ENCODE results near the gene SHC2. TPM values are rescaled to one million over a fixed set of nuclear protein-coding genes. Genes with fewer than 3 reads are reported as not detected.
A peak's percentile ranks its signal among the peaks of the same experiment; 100 is the strongest.

Gene SHC2
- total RNA-seq, 2 experiments from 2014 or later = 0.36 to 0.42 TPM

DNA sequence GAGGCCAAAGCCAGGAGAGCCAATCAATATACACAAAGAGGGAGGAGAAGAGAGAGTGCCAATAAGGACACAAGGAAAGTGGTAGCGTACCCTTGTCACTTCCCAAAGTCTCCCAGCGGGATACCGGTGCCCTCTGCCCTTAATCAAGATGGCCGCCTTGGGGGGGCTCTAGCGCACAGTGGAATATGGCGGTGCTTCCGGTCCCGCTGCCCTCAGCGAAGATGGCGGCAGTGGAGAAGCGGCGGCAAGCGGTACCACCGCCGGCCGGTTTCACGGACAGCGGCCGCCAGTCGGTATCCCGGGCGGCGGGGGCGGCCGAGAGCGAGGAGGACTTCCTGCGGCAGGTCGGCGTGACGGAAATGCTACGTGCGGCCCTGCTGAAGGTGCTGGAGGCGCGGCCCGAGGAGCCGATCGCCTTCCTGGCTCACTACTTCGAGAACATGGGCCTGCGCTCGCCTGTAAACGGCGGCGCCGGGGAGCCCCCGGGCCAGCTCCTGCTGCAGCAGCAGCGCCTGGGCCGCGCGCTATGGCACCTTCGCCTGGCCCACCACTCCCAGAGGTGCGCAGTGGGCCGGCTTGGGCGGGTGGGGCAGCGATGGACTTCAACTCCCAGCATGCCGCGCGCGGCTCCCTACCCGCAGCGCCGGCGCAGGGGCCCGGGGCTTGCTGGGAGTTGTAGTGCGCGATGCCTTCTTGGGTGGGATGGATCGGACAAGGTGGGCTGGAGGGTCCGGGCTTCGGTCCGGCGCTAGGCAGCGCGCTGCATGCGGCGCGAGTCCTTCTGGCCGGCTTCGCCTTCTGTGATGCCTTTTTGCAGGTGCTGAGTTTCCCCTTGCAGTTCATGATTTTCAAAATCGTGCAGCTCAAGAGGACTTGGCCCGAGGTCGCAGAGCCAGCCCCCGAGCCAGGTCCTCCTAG, 46.7 kb upstream of the SHC2 start, which contains the start of gene TPGS1:
TPGS1 (plus strand) TSS at position 212 of the 918 bp plus-strand sequence; CDS start at position 222, 10 bp downstream.
- peak; percentile 49 for ATAC-seq (ENCODE audit: poor library complexity)
- peak within 1 kb of the TSS; percentile 94 for H3K27ac Mint-ChIP-seq
- POLR2A ChIA-PET = interaction anchor here (0.9 to 2.0 kb wide), 8 partner anchors 10 to 155 kb away, joined by 3 to 34 read pairs (median 4); partner anchors contain the start of genes CDC34 and RNF126
- H3K4me1 Mint-ChIP-seq (ENCODE audit: low read depth) = peaks cover 43% of the 10 kb centered on the region
- no peaks in the 10 kb centered on the region for H3K9me3 ChIP-seq (ENCODE audit: control insufficient read depth in 1 of 2, insufficient read depth in 1 of 2, low read length in 2 of 2)
- H3K4me1 ChIP-seq (ENCODE audit: insufficient read depth, low read length) = peaks cover 64% of the 10 kb centered on the region
- peak within 1 kb of the TSS; percentile 98 for H3K4me3 Mint-ChIP-seq
- peak within 1 kb of the TSS; percentile 91 for H3K4me3 ChIP-seq (ENCODE audit: low read length)
- peaks cover 17% of the 10 kb centered on the region for H3K36me3 Mint-ChIP-seq (ENCODE audit: low read depth)
- H3K9me3 Mint-ChIP-seq = no peaks in the 10 kb centered on the region
- peak within 1 kb of the TSS; percentile 88 to 99 for H3K27ac ChIP-seq (ENCODE audit: low read depth in 1 of 2, low read length in 2 of 2)
- no peaks in the 10 kb centered on the region for H3K27me3 Mint-ChIP-seq
- TF ChIP-seq, protein P1, sequence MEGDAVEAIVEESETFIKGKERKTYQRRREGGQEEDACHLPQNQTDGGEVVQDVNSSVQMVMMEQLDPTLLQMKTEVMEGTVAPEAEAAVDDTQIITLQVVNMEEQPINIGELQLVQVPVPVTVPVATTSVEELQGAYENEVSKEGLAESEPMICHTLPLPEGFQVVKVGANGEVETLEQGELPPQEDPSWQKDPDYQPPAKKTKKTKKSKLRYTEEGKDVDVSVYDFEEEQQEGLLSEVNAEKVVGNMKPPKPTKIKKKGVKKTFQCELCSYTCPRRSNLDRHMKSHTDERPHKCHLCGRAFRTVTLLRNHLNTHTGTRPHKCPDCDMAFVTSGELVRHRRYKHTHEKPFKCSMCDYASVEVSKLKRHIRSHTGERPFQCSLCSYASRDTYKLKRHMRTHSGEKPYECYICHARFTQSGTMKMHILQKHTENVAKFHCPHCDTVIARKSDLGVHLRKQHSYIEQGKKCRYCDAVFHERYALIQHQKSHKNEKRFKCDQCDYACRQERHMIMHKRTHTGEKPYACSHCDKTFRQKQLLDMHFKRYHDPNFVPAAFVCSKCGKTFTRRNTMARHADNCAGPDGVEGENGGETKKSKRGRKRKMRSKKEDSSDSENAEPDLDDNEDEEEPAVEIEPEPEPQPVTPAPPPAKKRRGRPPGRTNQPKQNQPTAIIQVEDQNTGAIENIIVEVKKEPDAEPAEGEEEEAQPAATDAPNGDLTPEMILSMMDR (IDR thresholded peaks at IDR 0.05) = no peak
- intact Hi-C loops (cut with DNase I, micrococcal nuclease) = loop anchor here (1.0 to 10.0 kb wide), 7 partner anchors 19 to 290 kb away; partner anchors contain the start of genes BSG (in 2 of the 2), CDC34 (in 1 of the 2), MIER2 (in 1 of the 2) and PLPP2 (in 1 of the 2)
- H3K27me3 ChIP-seq (ENCODE audit: control insufficient read depth in 1 of 2, insufficient read depth in 2 of 2, low read length in 2 of 2) = no peaks in the 10 kb centered on the region
- H3K36me3 ChIP-seq (ENCODE audit: insufficient read depth, low read length) = peaks cover 9% of the 10 kb centered on the region
- peak; percentile 50 to 94 (median 80) for DNase-seq
- CTCF ChIA-PET = interaction anchor here (1.0 to 2.0 kb wide), 13 partner anchors 10 to 172 kb away, joined by 3 to 25 read pairs (median 6); partner anchors contain the start of genes CDC34, MADCAM1 and MIER2

DNA sequence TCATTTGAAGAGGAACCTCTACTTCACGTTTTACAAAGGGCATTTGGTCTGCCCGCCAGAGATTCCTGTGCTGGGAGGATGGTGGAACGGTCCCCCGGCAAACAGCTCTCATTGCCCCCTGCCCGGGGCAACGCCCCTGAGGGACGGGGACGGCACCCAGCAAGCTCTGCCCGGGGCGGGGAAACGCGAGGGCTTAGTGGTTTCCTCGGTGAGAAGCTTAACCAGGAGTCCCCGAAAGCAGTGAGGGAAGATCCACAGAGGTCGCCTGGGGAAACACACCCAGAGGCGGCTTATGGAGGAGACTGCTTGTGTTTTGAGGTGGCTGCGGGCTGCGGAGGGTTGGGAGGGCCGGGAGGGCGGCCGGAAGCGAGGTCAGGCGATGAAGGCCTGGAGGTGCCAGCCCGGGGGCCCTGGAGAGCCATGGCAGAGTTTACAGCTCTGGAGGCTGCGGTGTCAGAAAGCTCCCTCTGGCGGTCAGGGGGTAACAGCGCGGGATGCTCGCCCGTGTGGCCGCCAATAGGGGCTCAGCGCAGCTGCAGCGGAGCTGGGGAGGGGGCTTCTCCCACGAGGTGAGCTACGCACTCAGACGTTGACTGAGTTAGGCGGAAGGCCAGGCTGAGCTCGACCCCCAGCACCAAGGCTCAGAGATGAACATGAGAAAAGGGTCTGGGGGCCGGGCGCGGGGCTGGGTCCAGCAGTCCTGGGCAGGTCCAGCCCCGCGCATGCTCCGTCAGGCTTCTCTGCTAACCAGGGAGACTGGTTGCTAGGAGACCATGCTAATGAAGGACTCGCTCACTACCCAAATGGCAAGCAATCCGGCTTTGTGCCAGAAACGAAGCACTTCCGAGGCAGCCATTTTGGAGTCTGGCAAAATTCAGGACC, 45.8 kb upstream of the SHC2 start:
- peak overlapping the region; percentile 94 for H3K27ac Mint-ChIP-seq
- H3K36me3 ChIP-seq (ENCODE audit: insufficient read depth, low read length) = peaks cover 9% of the 10 kb centered on the region
- H3K9me3 ChIP-seq (ENCODE audit: control insufficient read depth in 1 of 2, insufficient read depth in 1 of 2, low read length in 2 of 2) = no peaks in the 10 kb centered on the region
- H3K4me1 Mint-ChIP-seq (ENCODE audit: low read depth) = peaks cover 37% of the 10 kb centered on the region
- H3K27ac ChIP-seq (ENCODE audit: low read depth in 1 of 2, low read length in 2 of 2) = peak overlapping the region; percentile 88 to 99
- H3K4me3 Mint-ChIP-seq = peak overlapping the region; percentile 98
- TF ChIP-seq, protein P1 (IDR thresholded peaks at IDR 0.05) = peak; percentile 99
- ATAC-seq (ENCODE audit: poor library complexity) (peak; percentile 52), DNase-seq (peak; percentile 85 to 98 (median 92))
- CTCF ChIA-PET = interaction anchor here (0.6 to 2.0 kb wide), 16 partner anchors 9 to 173 kb away, joined by 3 to 25 read pairs (median 4); partner anchors contain the start of genes CDC34, MADCAM1 and MIER2
- POLR2A ChIA-PET = interaction anchor here (0.8 to 2.0 kb wide), 11 partner anchors 9 to 174 kb away, joined by 3 to 34 read pairs (median 4); partner anchors contain the start of genes CDC34 and RNF126
- peak overlapping the region; percentile 91 for H3K4me3 ChIP-seq (ENCODE audit: low read length)
- intact Hi-C loops (cut with DNase I, micrococcal nuclease) = loop anchor here (1.0 to 10.0 kb wide), 9 partner anchors 17 to 291 kb away; partner anchors contain the start of genes BSG (in 2 of the 2), CDC34 (in 1 of the 2), MIER2 (in 1 of the 2) and PLPP2 (in 1 of the 2)
- no peaks in the 10 kb centered on the region for H3K27me3 Mint-ChIP-seq
- H3K36me3 Mint-ChIP-seq (ENCODE audit: low read depth) = peaks cover 17% of the 10 kb centered on the region
- no peaks in the 10 kb centered on the region for H3K9me3 Mint-ChIP-seq
- peaks cover 55% of the 10 kb centered on the region for H3K4me1 ChIP-seq (ENCODE audit: insufficient read depth, low read length)
- H3K27me3 ChIP-seq (ENCODE audit: control insufficient read depth in 1 of 2, insufficient read depth in 2 of 2, low read length in 2 of 2) = no peaks in the 10 kb centered on the region

All from CD4-positive, alpha-beta T cell (primary cell).